HG03097 (cell line): ENCODE measurements around the gene RASSF8.

Source experiments
- ATAC-seq: cut with Tn5 transposase; IDR thresholded peaks from one replicate; pipeline ENCODE4 v1.9.1; 2021; ENCODE audit not compliant: unreplicated experiment, low FRiP score

Gene RASSF8

GRCh38 chr12:26026713-26027112, 68.2 kb downstream of the RASSF8 start:
- no peak for ATAC-seq

DNA sequence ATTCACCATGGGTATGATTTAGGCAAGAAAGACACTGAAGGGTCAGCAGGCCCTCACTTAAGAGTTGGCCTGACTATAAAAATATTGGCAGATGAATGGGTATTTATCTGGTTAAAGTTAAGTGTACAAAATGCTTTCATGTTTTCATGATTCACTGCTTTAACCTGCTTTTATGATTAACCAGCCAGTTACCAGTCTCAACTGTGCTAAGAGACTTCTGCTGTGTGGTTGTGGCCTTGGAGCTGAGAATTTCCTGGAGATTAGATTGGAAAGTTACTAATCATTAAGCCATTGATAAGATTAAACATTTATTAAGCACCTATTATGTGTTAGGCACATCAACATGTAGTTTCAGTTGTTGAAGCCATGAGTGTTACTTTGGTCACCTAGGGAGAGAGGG, 68.9 kb downstream of the RASSF8 start:
- no peak for ATAC-seq

DNA sequence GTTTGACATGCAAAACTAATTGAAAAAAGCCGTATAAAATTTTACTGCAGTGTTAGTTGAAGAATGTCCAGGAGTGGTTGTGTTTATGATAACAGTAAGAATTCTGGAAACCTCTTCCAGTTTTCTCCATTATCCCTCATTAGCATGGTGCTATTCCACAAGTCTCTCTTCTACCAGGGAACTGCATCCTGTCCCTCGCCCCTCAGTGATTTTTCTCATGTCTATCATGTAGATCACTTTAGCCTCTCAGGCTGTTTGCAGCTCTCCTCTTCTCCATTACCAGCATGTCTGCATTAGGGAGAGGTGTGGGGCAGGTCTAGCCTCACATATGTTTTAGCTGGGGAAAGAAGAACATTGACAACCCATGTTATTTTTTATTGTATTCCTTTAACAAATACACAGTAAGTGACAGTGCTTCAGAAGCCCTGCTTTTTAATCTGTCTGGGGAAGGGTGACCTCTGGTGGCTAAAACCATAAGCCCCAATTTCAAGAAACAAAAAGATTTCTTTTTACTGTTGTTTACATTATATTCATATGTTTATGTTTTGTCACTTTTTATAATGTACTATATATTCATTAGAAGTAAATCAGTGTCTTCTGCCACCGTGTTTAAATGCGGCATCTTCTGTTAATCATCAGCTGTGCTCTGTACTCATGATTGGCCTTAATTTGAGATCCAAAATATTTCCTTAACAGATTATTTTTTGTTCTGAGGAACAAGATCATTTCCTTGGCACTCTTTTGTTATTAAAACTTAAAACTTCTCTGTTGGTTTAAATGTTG, 70.7 kb downstream of the RASSF8 start:
- ATAC-seq, result no peak

- ATAC-seq, result no peak
Measured at GRCh38 chr12:26029736-26030022, 71.2 kb downstream of the RASSF8 start.

DNA sequence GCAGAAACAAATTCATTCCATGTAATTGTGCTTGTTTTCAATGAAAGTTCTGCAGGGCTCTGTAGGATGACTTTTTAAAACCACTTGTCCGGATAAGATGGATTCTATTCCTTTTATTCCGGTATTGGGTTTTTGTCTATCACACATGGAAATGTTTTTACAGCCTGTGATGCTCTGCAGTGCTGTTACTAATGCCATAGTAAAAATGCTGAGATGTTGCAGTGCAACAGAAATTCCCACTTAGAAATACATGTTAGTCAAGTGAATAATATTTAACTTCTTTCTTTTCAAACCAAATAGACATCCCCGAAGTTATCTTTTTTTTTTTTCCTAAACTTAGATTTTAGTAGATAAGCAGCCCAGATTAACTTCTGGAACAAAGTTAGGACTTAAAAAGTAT, 71.9 kb downstream of the RASSF8 start:
- ATAC-seq, result no peak

DNA sequence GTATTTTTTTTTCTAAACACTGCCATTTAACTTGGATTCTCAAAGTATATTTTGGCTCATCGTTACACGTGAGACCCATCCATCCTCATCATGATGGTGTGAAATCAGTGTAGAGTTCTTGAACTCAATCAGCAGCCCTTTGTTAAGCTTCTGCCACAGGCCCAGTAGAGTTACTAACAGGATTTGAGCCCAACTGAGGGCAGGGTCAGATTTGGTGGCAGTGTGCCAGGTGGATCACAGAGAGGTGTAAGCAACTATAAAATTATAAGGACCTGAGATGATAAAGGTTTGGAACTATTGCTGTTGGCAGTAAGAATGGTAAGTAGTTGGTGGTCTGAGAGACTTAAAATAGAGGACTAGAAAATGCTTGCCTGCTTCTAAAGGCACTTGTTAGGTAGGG, 72.8 kb downstream of the RASSF8 start:
- ATAC-seq, result no peak

DNA sequence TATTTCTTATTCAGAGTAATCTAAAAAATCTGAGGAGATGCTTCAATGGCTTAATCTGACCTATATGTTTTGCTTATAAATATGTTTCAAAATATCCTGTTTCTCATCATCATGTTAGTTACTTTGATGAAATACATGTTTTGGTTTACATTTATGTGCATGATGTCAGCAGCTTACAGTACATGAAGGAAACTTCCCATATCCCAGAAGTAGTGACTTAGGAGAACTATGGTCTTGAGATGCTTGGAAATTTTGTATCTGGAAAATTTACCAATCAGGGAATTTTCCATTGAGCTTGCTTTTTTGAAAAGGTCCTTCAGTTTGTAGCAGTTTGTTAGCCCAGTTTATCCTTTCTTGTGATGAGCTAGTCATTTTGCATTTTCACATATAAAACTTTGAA, 73.3 kb downstream of the RASSF8 start:
- ATAC-seq, result no peak

- no peak for ATAC-seq
Measured at GRCh38 chr12:26032290-26032689, 73.8 kb downstream of the RASSF8 start.

DNA sequence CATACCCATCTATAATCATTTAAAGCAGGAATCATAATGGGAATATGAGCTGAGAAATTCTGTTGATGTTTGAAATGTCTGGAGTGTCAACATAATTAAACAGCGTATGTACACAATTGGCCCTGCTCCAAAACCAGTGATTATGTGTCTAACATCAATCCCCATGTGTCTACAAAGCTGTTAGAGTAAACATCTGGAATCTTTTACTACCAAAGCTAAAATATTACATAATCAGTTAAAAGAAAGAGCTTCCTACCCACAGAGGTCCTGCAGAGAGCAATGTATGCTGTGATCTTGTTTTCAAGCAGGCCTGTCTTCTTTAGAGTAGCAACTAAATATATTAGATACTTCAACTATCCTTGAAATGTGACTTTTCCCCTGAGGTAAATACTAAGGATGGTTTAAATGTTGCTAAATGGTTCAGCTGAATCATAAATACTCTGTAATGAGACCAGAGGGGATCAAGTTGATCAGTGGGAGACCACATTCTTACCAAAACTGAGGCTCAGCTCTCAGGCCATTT, 74.3 kb downstream of the RASSF8 start:
- no peak for ATAC-seq

DNA sequence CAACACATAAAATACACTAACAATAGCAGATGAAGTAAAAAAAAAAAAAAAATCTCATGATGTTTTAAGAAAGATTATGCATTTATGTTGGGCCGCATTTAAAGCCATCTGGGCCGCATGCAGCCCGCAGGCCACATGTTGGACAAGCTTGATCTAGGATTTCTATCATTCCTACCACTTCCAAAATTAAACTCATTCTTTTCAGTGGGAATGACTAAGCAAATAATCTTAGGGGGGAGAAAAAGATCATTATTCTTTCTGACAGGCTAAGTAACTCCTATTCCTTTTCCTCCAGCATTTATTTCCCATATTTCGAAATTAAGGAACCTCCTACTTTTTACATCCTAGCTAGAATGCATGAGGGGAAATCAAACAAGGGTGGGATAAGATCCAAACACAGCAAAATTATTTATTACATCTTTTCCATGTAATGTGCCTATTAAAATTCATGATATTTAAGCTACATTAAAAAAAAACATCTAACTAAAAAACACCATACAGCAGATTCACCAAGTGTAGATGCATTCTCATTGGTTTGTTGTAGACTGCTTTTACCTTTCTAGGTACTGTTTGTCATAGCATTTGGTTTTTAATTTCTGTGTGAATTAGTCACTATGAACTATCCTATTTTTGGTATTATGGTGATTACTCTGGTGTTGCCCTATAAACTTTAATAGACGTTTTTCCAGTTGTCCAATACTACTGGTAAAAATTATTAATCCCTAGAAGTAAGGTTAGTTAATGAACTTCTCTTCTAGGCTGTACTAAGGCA, 76.1 kb downstream of the RASSF8 start:
- ATAC-seq, result no peak

GRCh38 chr12:26036877-26037276, 78.4 kb downstream of the RASSF8 start:
- no peak for ATAC-seq

- no peak for ATAC-seq
Measured at GRCh38 chr12:26037615-26038220, 79.2 kb downstream of the RASSF8 start.

DNA sequence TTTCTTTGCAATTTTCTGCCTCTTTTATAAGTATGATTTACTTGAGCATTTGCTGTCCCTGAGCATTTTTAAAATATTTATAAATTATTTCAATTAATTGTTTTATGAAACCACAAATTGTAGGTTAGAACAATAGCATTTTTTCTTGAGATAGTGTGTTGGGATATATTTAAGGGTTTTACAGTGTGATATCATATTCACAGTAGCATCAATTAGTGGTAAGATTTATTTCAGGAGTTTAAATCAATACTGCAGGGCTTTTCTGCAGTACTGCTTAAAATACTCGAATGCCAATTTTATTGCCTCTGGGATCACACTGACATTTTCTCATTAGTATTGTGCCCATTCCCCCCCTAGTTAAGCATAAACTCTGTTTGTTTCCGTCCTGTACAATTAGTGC, 84.2 kb downstream of the RASSF8 start:
- ATAC-seq, result no peak

- ATAC-seq, result no peak
Measured at GRCh38 chr12:26043135-26044006, 84.9 kb downstream of the RASSF8 start.

GRCh38 chr12:26044007-26044394, 85.5 kb downstream of the RASSF8 start:
- no peak for ATAC-seq

DNA sequence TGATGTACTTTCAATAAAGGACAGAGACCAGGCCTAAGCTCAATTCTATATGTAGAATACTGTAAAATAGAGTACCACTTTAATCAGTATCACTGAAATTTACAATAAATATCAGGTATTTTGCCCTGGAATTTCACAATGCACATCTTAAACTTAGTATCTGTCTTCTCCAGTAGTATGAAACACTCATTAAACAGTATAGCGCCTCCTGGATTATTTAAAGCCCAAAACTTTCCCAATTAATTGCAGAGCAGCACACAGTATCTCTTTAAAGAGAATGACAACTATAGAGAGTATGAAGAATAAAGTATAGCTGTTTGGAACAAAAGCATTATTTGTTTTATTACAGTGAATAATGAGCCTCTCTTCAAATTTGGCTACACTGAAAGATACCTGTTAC, 86.1 kb downstream of the RASSF8 start:
- no peak for ATAC-seq

- ATAC-seq, result no peak
Measured at GRCh38 chr12:26046203-26046602, 87.7 kb downstream of the RASSF8 start.

- no peak for ATAC-seq
Measured at GRCh38 chr12:26046906-26047305, 88.4 kb downstream of the RASSF8 start.

- no peak for ATAC-seq
Measured at GRCh38 chr12:26047401-26048226, 89.1 kb downstream of the RASSF8 start.

DNA sequence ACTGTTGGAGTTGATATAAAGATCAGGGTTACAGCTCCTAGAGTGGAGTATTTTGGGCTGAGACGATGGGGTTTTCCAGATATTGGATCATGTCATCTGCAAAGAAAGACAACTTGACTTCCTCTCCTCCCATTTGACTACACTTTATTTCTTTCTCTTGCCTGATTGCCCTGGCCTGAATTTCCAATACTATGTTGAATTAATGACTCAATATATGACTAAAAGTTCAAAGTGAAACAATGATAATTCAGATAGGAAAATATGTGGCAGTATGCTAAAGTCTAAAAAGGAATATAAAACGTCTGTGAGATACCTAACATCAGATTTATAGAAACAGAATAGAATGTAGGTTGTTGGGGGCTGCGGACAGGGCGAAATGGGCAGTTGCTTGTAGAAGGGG, 94.2 kb downstream of the RASSF8 start:
- ATAC-seq, result no peak
